Natural killer cell treated with Interleukin-12 subunit alpha and Interleukin-12 subunit beta and Interleukin-15 and Interleukin-18, amount 100 ng/mL, for 72 hours (primary cell): ENCODE results near the gene GRIA3. TPM values are rescaled to one million over a fixed set of nuclear protein-coding genes. Genes with fewer than 3 reads are reported as not detected.
"Not testable (repeated sequence)": the region's sequence is repeated elsewhere in the genome, so short reads cannot be mapped to it uniquely, and the experiment has no call there.

Source experiments
- ATAC-seq, 2 donors: fragments of 150-1000 bp; cut with Tn5 transposase in 1 of 2; sonication (Bioruptor Pico), chemical (Tn5 transposase) in 1 of 2; 2 replicates each; pipeline ENCODE4 v1.10.0; 2021
- DNase-seq: peaks from one replicate; pipeline ENCODE4 v3.0.0; 2022; ENCODE audit warnings: low spot score
- H3K27ac Mint-ChIP-seq, 2 donors: 1 replicate in 1 of 2; 2 replicates in 1 of 2; pipeline ENCODE4 v1.8.0; 2022; ENCODE audit warnings: mixed read lengths in 2 of 2, mild to moderate bottlenecking in 1 of 2, moderate library complexity in 1 of 2
- H3K27me3 Mint-ChIP-seq, 2 donors: 1 replicate in 1 of 2; 2 replicates in 1 of 2; pipeline ENCODE4 v1.8.0; 2022; ENCODE audit warnings: mixed read lengths in 2 of 2
- H3K36me3 Mint-ChIP-seq: one replicate; pipeline ENCODE4 v1.8.0; 2022; ENCODE audit warnings: mixed read lengths
- H3K4me1 Mint-ChIP-seq, 2 donors: 1 replicate in 1 of 2; 2 replicates in 1 of 2; pipeline ENCODE4 v1.8.0; 2022; ENCODE audit warnings: low read depth in 2 of 2, mixed read lengths in 2 of 2, mild to moderate bottlenecking in 1 of 2
- H3K4me3 Mint-ChIP-seq: one replicate; pipeline ENCODE4 v1.8.0; 2022; ENCODE audit warnings: mixed read lengths
- H3K9me3 Mint-ChIP-seq: 2 replicates; pipeline ENCODE4 v1.8.0; 2022; ENCODE audit warnings: mixed read lengths
- total RNA-seq, 2 donors: library from RNA; stranded (reverse); gene quantifications; one replicate each; pipeline ENCODE4 v1.2.3, GENCODE V29; 2022

Gene GRIA3
- total RNA-seq, 2 donors from 2014 or later = not detected

- Mint-ChIP-seq H3K4me3 (no peak overlapping the region), H3K4me1 (no peaks in the 10 kb centered on the region), H3K36me3 (no peaks in the 10 kb centered on the region), H3K27ac (no peak overlapping the region), H3K27me3 (peaks cover 5 to 10% of the 10 kb centered on the region in 2 donors), H3K9me3 (peaks cover 4% of the 10 kb centered on the region)
- DNase-seq = no peak
- ATAC-seq = no peak
These were observed 79.7 kb downstream of the GRIA3 start for GRCh38 chrX:123263747-123264146.

GRCh38 chrX:123267220-123267619 is 83.1 kb downstream of the GRIA3 start:
- ATAC-seq (no peak), DNase-seq (no peak)
- Mint-ChIP-seq H3K4me1 (no peaks in the 10 kb centered on the region), H3K9me3 (peaks cover 4% of the 10 kb centered on the region), H3K36me3 (no peaks in the 10 kb centered on the region), H3K27ac (no peak overlapping the region), H3K4me3 (no peak overlapping the region), H3K27me3 (peaks cover 5% of the 10 kb centered on the region in 2 donors)

GRCh38 chrX:123271902-123272301 is 87.8 kb downstream of the GRIA3 start:
- H3K27ac Mint-ChIP-seq = no peak overlapping the region
- ATAC-seq = no peak
- no peaks in the 10 kb centered on the region for H3K27me3 Mint-ChIP-seq
- no peak for DNase-seq
- no peaks in the 10 kb centered on the region for H3K36me3 Mint-ChIP-seq
- no peaks in the 10 kb centered on the region for H3K4me1 Mint-ChIP-seq
- no peak overlapping the region for H3K4me3 Mint-ChIP-seq
- H3K9me3 Mint-ChIP-seq = no peaks in the 10 kb centered on the region

GRCh38 chrX:123272630-123273029 is 88.6 kb downstream of the GRIA3 start:
- H3K36me3 Mint-ChIP-seq = no peaks in the 10 kb centered on the region
- H3K27ac Mint-ChIP-seq = no peak overlapping the region
- no peaks in the 10 kb centered on the region for H3K9me3 Mint-ChIP-seq
- H3K4me1 Mint-ChIP-seq = no peaks in the 10 kb centered on the region
- H3K27me3 Mint-ChIP-seq = no peaks in the 10 kb centered on the region
- DNase-seq (no peak), ATAC-seq (no peak)
- no peak overlapping the region for H3K4me3 Mint-ChIP-seq

- ATAC-seq = no peak
- Mint-ChIP-seq H3K36me3 (no peaks in the 10 kb centered on the region), H3K4me1 (no peaks in the 10 kb centered on the region), H3K27me3 (no peaks in the 10 kb centered on the region), H3K9me3 (no peaks in the 10 kb centered on the region), H3K27ac (no peak overlapping the region), H3K4me3 (no peak overlapping the region)
- no peak for DNase-seq
These were observed 90.7 kb downstream of the GRIA3 start for GRCh38 chrX:123274796-123275195.

- DNase-seq (no peak), ATAC-seq (no peak)
- no peaks in the 10 kb centered on the region for H3K36me3 Mint-ChIP-seq
- no peak overlapping the region for H3K27ac Mint-ChIP-seq
- no peaks in the 10 kb centered on the region for H3K9me3 Mint-ChIP-seq
- H3K4me1 Mint-ChIP-seq = no peaks in the 10 kb centered on the region
- no peak overlapping the region for H3K4me3 Mint-ChIP-seq
- H3K27me3 Mint-ChIP-seq = no peaks in the 10 kb centered on the region
These were observed 93.3 kb downstream of the GRIA3 start for GRCh38 chrX:123277347-123277746.

- no peak for ATAC-seq
- Mint-ChIP-seq H3K4me3 (no peak overlapping the region), H3K36me3 (no peaks in the 10 kb centered on the region), H3K4me1 (no peaks in the 10 kb centered on the region), H3K9me3 (no peaks in the 10 kb centered on the region), H3K27ac (no peak overlapping the region), H3K27me3 (no peaks in the 10 kb centered on the region)
- no peak for DNase-seq
These were observed 93.7 kb downstream of the GRIA3 start for GRCh38 chrX:123277821-123278220.

GRCh38 chrX:123282241-123282640 is 98.2 kb downstream of the GRIA3 start:
- H3K9me3 Mint-ChIP-seq = peaks cover 6% of the 10 kb centered on the region
- no peak overlapping the region for H3K4me3 Mint-ChIP-seq
- no peak overlapping the region for H3K27ac Mint-ChIP-seq
- no peaks in the 10 kb centered on the region for H3K4me1 Mint-ChIP-seq
- ATAC-seq = no peak
- H3K36me3 Mint-ChIP-seq = no peaks in the 10 kb centered on the region
- no peaks in the 10 kb centered on the region for H3K27me3 Mint-ChIP-seq
- no peak for DNase-seq

- not testable (repeated sequence) for H3K27me3 Mint-ChIP-seq, H3K4me3 Mint-ChIP-seq, DNase-seq, H3K27ac Mint-ChIP-seq, H3K9me3 Mint-ChIP-seq, ATAC-seq, H3K4me1 Mint-ChIP-seq, H3K36me3 Mint-ChIP-seq
These were observed 99.3 kb downstream of the GRIA3 start for GRCh38 chrX:123283407-123283806.

GRCh38 chrX:123291623-123292022 is 107.5 kb downstream of the GRIA3 start:
- H3K27me3 Mint-ChIP-seq = peaks cover 0 to 2% of the 10 kb centered on the region in 2 donors
- H3K27ac Mint-ChIP-seq = no peak overlapping the region
- peaks cover 6% of the 10 kb centered on the region for H3K9me3 Mint-ChIP-seq
- H3K36me3 Mint-ChIP-seq = no peaks in the 10 kb centered on the region
- H3K4me1 Mint-ChIP-seq = peaks cover 0 to 4% of the 10 kb centered on the region in 2 donors
- ATAC-seq (no peak), DNase-seq (no peak)
- no peak overlapping the region for H3K4me3 Mint-ChIP-seq

- Mint-ChIP-seq H3K4me1 (peaks cover 0 to 4% of the 10 kb centered on the region in 2 donors), H3K27me3 (peaks cover 0 to 16% of the 10 kb centered on the region in 2 donors), H3K4me3 (no peak overlapping the region), H3K36me3 (no peaks in the 10 kb centered on the region), H3K27ac (no peak overlapping the region), H3K9me3 (no peaks in the 10 kb centered on the region)
- ATAC-seq (no peak), DNase-seq (no peak)
These were observed 113.9 kb downstream of the GRIA3 start for GRCh38 chrX:123298026-123298425.

- H3K36me3 Mint-ChIP-seq = no peaks in the 10 kb centered on the region
- H3K27me3 Mint-ChIP-seq = peaks cover 0 to 14% of the 10 kb centered on the region in 2 donors
- ATAC-seq (no peak), DNase-seq (no peak)
- no peak overlapping the region for H3K4me3 Mint-ChIP-seq
- H3K27ac Mint-ChIP-seq = no peak overlapping the region
- no peaks in the 10 kb centered on the region for H3K4me1 Mint-ChIP-seq
- H3K9me3 Mint-ChIP-seq = no peaks in the 10 kb centered on the region
These were observed 119.4 kb downstream of the GRIA3 start for GRCh38 chrX:123303429-123303828.

GRCh38 chrX:123308658-123309057 is 124.6 kb downstream of the GRIA3 start:
- Mint-ChIP-seq H3K4me1 (no peaks in the 10 kb centered on the region), H3K4me3 (no peak overlapping the region), H3K36me3 (no peaks in the 10 kb centered on the region), H3K27me3 (no peaks in the 10 kb centered on the region), H3K27ac (no peak overlapping the region), H3K9me3 (no peaks in the 10 kb centered on the region)
- no peak for DNase-seq
- ATAC-seq = no peak

- Mint-ChIP-seq H3K4me3 (no peak overlapping the region), H3K9me3 (no peaks in the 10 kb centered on the region), H3K27me3 (no peaks in the 10 kb centered on the region), H3K36me3 (no peaks in the 10 kb centered on the region), H3K4me1 (no peaks in the 10 kb centered on the region), H3K27ac (no peak overlapping the region)
- ATAC-seq (no peak), DNase-seq (no peak)
These were observed 126.0 kb downstream of the GRIA3 start for GRCh38 chrX:123310112-123310511.

GRCh38 chrX:123311486-123311885 is 127.4 kb downstream of the GRIA3 start:
- DNase-seq (no peak), ATAC-seq (no peak)
- H3K27ac Mint-ChIP-seq = no peak overlapping the region
- no peaks in the 10 kb centered on the region for H3K9me3 Mint-ChIP-seq
- H3K27me3 Mint-ChIP-seq = peaks cover 0 to 2% of the 10 kb centered on the region in 2 donors
- no peaks in the 10 kb centered on the region for H3K4me1 Mint-ChIP-seq
- no peak overlapping the region for H3K4me3 Mint-ChIP-seq
- no peaks in the 10 kb centered on the region for H3K36me3 Mint-ChIP-seq
